HEK293 (cell line): ENCODE measurements around the gene DOCK1.

Experiments used
- CTCF ChIA-PET: fragments of 350-600 bp; formaldehyde crosslinking; extraction: SDS; loops from one replicate; lab custom pipeline; 2021; ENCODE audit warnings: antibody characterized with exemption; lab: Yijun Ruan, JAX
- POLR2A ChIA-PET: fragments of 300-600 bp; formaldehyde crosslinking; extraction: SDS; loops from one replicate; lab custom pipeline; 2020; ENCODE audit warnings: antibody characterized with exemption, inconsistent platforms; lab: Yijun Ruan, JAX
- H3K27ac ChIP-seq: fragments of 200-500 bp; sonication (Bioruptor generic); 2 replicates; pipeline ENCODE4 v1.5.1; 2014; ENCODE audit warnings: low read depth, low read length, control low read depth, inconsistent platforms; ENCODE audit errors: extremely low read depth
- H3K36me3 ChIP-seq, 2 experiments: fragments of 200-500 bp in 1 of 2; sonication (Bioruptor generic) in 1 of 2; 1 replicate in 1 of 2; 2 replicates in 1 of 2; pipeline ENCODE4 v1.5.1; 2014 to 2017; ENCODE audit warnings: inconsistent platforms in 2 of 2, low read length in 2 of 2; ENCODE audit not compliant: control insufficient read depth in 2 of 2, insufficient read depth in 1 of 2
- H3K4me1 ChIP-seq: fragments of 200-500 bp; sonication (Bioruptor generic); 2 replicates; pipeline ENCODE4 v1.5.1; 2014; ENCODE audit warnings: mild to moderate bottlenecking, low read length, inconsistent platforms; ENCODE audit not compliant: control insufficient read depth, insufficient read depth
- H3K4me3 ChIP-seq: 2 replicates; pipeline ENCODE4 v1.5.1; 2011; ENCODE audit warnings: low read depth, mild to moderate bottlenecking, control low read depth, low read length, moderate library complexity
- H3K9me3 ChIP-seq: fragments of 200-500 bp; sonication (Bioruptor generic); 2 replicates; pipeline ENCODE4 v1.5.1; 2014; ENCODE audit warnings: low read depth, low read length, inconsistent platforms; ENCODE audit not compliant: control insufficient read depth, insufficient read depth
- GFI1B ChIP-seq: fragments of 450-650 bp; formaldehyde crosslinking; IDR thresholded peaks from 2 replicates; pipeline ENCODE4 v1.5.1; 2016; ENCODE audit warnings: missing biosample characterization, missing genetic modification characterization
- GLI2 ChIP-seq: fragments of 450-650 bp; formaldehyde crosslinking; IDR thresholded peaks from 2 replicates; pipeline ENCODE4; 2017; ENCODE audit warnings: missing biosample characterization, missing genetic modification characterization, low read depth, borderline replicate concordance
- HOXD13 ChIP-seq: sonication (generic); formaldehyde crosslinking; IDR thresholded peaks from 2 replicates; pipeline ENCODE4 v1.8.0; 2022; ENCODE audit warnings: missing genetic modification reagents, borderline replicate concordance
- KLF16 ChIP-seq: fragments of 450-650 bp; formaldehyde crosslinking; IDR thresholded peaks from 2 replicates; pipeline ENCODE4 v1.5.1; 2017; ENCODE audit warnings: missing biosample characterization, missing genetic modification characterization
- KLF7 ChIP-seq: fragments of 450-650 bp; formaldehyde crosslinking; IDR thresholded peaks from 2 replicates; pipeline ENCODE4 v1.5.1; 2016; ENCODE audit warnings: missing biosample characterization, missing genetic modification characterization, borderline replicate concordance
- SETDB1 ChIP-seq: IDR thresholded peaks from one replicate; pipeline ENCODE4 v1.6.1; 2017; ENCODE audit warnings: mild to moderate bottlenecking, low read length, moderate library complexity, mixed read lengths; ENCODE audit not compliant: insufficient read length
- ZBTB17 ChIP-seq: fragments of 450-650 bp; formaldehyde crosslinking; IDR thresholded peaks from 2 replicates; pipeline ENCODE4 v1.5.1; 2016; ENCODE audit warnings: missing biosample characterization, missing genetic modification characterization
- ZFP3 ChIP-seq: fragments of 450-650 bp; formaldehyde crosslinking; IDR thresholded peaks from 2 replicates; pipeline ENCODE4 v1.5.1; 2016; ENCODE audit warnings: low read depth, missing biosample characterization, missing genetic modification characterization
- ZNF140 ChIP-seq: fragments of 450-650 bp; formaldehyde crosslinking; IDR thresholded peaks from 2 replicates; pipeline ENCODE4 v1.5.1; 2016; ENCODE audit warnings: missing biosample characterization, missing genetic modification characterization
- ZNF16 ChIP-seq: fragments of 450-650 bp; formaldehyde crosslinking; IDR thresholded peaks from 2 replicates; pipeline ENCODE4 v1.5.1; 2016; ENCODE audit warnings: low read depth, missing biosample characterization, missing genetic modification characterization
- ZNF292 ChIP-seq: fragments of 450-650 bp; formaldehyde crosslinking; IDR thresholded peaks from 2 replicates; pipeline ENCODE4 v1.5.1; 2016; ENCODE audit warnings: low read depth, missing biosample characterization, missing genetic modification characterization, borderline replicate concordance
- ZNF561 ChIP-seq: fragments of 450-650 bp; IDR thresholded peaks from 2 replicates; pipeline ENCODE4 v1.5.1; 2018; ENCODE audit warnings: missing biosample characterization, missing genetic modification characterization, borderline replicate concordance
- ZNF621 ChIP-seq: fragments of 450-650 bp; formaldehyde crosslinking; IDR thresholded peaks from 2 replicates; pipeline ENCODE4 v1.5.1; 2017; ENCODE audit warnings: missing biosample characterization, missing genetic modification characterization
- ZNF658 ChIP-seq: fragments of 450-650 bp; formaldehyde crosslinking; IDR thresholded peaks from 2 replicates; pipeline ENCODE4; 2016; ENCODE audit warnings: missing biosample characterization, missing genetic modification characterization
- ZNF660 ChIP-seq: fragments of 450-650 bp; IDR thresholded peaks from 2 replicates; pipeline ENCODE4 v1.5.1; 2018; ENCODE audit warnings: missing biosample characterization, mild to moderate bottlenecking, missing genetic modification characterization
- ZNF701 ChIP-seq: fragments of 450-650 bp; formaldehyde crosslinking; IDR thresholded peaks from 2 replicates; pipeline ENCODE4 v1.5.1; 2016; ENCODE audit warnings: missing biosample characterization, missing genetic modification characterization
- ZSCAN23 ChIP-seq: fragments of 450-650 bp; formaldehyde crosslinking; IDR thresholded peaks from 2 replicates; pipeline ENCODE4 v1.5.1; 2016; ENCODE audit warnings: missing biosample characterization, missing genetic modification characterization
- TF ChIP-seq, protein P1 (sequence below): fragments of 450-650 bp; formaldehyde crosslinking; IDR thresholded peaks from 2 replicates; pipeline ENCODE4 v1.5.1; 2016; ENCODE audit warnings: missing biosample characterization, missing genetic modification characterization, borderline replicate concordance
- TF ChIP-seq, protein P2 (sequence below): fragments of 450-650 bp; formaldehyde crosslinking; IDR thresholded peaks from 2 replicates; pipeline ENCODE4 v1.5.1; 2016; ENCODE audit warnings: missing biosample characterization, missing genetic modification characterization
- TF ChIP-seq, protein P3 (sequence below): fragments of 450-650 bp; formaldehyde crosslinking; IDR thresholded peaks from 2 replicates; pipeline ENCODE4 v1.5.1; 2016; ENCODE audit warnings: missing biosample characterization, missing genetic modification characterization

Gene DOCK1

DNA sequence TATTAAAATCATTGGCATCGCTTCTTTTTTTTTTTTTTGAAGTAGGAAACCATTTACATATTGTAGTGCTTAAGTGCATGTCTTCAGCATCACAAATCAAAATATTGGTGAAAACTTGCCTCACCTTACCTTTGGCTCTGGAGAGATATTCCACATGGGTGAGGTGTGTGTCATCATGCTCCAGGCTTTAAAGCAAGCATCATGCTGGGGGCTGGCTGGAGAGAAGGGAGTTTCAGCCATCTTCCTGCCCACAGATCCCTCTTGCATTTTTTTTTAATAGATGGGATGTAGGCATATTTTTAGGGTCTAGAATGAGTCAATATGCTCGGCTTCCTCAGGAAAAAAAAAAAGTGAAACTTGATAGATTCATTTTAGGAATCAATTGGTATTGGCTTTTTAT lies 293.5 kb downstream of the DOCK1 start:
- ChIA-PET POLR2A (no interaction called here), CTCF (interaction anchor here (0.6 kb wide), 2 partner anchors 93 to 174 kb away, joined by 3 to 5 read pairs; no protein-coding TSS in a partner anchor)
- Histone ChIP-seq H3K4me1 (0 out of 2 replicates have a peak, but pooled peaks cover 3% of the 10 kb centered on the region), H3K36me3 (no peaks in the 10 kb centered on the region), H3K4me3 (no peak overlapping the region), H3K9me3 (no peaks in the 10 kb centered on the region), H3K27ac (no peak overlapping the region)
- TF ChIP-seq ZSCAN23 (tag by site-specific recombination) (no peak), ZNF658 (tag by site-specific recombination) (no peak), ZNF16 (tag by site-specific recombination) (no peak), GLI2 (tag by site-specific recombination) (no peak), ZFP3 (tag by site-specific recombination) (no peak), ZNF660 (no peak), ZBTB17 (no peak), GFI1B (tag by site-specific recombination) (no peak), ZNF621 (tag by site-specific recombination) (no peak), ZNF140 (no peak), KLF7 (tag by site-specific recombination) (no peak), ZNF561 (tag by site-specific recombination) (no peak), KLF16 (no peak), SETDB1 (no peak), HOXD13 (no peak), ZNF701 (tag by site-specific recombination) (no peak), ZNF292 (tag by site-specific recombination) (no peak)
- TF ChIP-seq, protein P1, sequence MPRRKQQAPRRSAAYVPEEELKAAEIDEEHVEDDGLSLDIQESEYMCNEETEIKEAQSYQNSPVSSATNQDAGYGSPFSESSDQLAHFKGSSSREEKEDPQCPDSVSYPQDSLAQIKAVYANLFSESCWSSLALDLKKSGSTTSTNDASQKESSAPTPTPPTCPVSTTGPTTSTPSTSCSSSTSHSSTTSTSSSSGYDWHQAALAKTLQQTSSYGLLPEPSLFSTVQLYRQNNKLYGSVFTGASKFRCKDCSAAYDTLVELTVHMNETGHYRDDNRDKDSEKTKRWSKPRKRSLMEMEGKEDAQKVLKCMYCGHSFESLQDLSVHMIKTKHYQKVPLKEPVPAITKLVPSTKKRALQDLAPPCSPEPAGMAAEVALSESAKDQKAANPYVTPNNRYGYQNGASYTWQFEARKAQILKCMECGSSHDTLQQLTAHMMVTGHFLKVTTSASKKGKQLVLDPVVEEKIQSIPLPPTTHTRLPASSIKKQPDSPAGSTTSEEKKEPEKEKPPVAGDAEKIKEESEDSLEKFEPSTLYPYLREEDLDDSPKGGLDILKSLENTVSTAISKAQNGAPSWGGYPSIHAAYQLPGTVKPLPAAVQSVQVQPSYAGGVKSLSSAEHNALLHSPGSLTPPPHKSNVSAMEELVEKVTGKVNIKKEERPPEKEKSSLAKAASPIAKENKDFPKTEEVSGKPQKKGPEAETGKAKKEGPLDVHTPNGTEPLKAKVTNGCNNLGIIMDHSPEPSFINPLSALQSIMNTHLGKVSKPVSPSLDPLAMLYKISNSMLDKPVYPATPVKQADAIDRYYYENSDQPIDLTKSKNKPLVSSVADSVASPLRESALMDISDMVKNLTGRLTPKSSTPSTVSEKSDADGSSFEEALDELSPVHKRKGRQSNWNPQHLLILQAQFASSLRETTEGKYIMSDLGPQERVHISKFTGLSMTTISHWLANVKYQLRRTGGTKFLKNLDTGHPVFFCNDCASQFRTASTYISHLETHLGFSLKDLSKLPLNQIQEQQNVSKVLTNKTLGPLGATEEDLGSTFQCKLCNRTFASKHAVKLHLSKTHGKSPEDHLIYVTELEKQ = no peak
- TF ChIP-seq, protein P2, sequence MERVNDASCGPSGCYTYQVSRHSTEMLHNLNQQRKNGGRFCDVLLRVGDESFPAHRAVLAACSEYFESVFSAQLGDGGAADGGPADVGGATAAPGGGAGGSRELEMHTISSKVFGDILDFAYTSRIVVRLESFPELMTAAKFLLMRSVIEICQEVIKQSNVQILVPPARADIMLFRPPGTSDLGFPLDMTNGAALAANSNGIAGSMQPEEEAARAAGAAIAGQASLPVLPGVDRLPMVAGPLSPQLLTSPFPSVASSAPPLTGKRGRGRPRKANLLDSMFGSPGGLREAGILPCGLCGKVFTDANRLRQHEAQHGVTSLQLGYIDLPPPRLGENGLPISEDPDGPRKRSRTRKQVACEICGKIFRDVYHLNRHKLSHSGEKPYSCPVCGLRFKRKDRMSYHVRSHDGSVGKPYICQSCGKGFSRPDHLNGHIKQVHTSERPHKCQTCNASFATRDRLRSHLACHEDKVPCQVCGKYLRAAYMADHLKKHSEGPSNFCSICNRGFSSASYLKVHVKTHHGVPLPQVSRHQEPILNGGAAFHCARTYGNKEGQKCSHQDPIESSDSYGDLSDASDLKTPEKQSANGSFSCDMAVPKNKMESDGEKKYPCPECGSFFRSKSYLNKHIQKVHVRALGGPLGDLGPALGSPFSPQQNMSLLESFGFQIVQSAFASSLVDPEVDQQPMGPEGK (tag by site-specific recombination) = no peak
- TF ChIP-seq, protein P3, sequence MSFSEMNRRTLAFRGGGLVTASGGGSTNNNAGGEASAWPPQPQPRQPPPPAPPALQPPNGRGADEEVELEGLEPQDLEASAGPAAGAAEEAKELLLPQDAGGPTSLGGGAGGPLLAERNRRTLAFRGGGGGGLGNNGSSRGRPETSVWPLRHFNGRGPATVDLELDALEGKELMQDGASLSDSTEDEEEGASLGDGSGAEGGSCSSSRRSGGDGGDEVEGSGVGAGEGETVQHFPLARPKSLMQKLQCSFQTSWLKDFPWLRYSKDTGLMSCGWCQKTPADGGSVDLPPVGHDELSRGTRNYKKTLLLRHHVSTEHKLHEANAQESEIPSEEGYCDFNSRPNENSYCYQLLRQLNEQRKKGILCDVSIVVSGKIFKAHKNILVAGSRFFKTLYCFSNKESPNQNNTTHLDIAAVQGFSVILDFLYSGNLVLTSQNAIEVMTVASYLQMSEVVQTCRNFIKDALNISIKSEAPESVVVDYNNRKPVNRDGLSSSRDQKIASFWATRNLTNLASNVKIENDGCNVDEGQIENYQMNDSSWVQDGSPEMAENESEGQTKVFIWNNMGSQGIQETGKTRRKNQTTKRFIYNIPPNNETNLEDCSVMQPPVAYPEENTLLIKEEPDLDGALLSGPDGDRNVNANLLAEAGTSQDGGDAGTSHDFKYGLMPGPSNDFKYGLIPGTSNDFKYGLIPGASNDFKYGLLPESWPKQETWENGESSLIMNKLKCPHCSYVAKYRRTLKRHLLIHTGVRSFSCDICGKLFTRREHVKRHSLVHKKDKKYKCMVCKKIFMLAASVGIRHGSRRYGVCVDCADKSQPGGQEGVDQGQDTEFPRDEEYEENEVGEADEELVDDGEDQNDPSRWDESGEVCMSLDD (tag by site-specific recombination) = no peak
